Naive thymus-derived CD8-positive, alpha-beta T cell (primary cell): ENCODE data around the gene EHBP1. TPM values are rescaled to one million over a fixed set of nuclear protein-coding genes. Genes with fewer than 3 reads are reported as not detected.
"Not testable (repeated sequence)": the region's sequence is repeated elsewhere in the genome, so short reads cannot be mapped to it uniquely, and the experiment has no call there.

Experiments
- ATAC-seq, 2 donors: fragments of 150-1000 bp; cut with Tn5 transposase in 1 of 2; sonication (Bioruptor Pico), chemical (Tn5 transposase) in 1 of 2; 1 replicate in 1 of 2; 2 replicates in 1 of 2; pipeline ENCODE4 v1.10.0; 2021; ENCODE audit warnings: mild to moderate bottlenecking in 2 of 2, moderate library complexity in 2 of 2
- POLR2A ChIA-PET: fragments of 350-600 bp; sonication (Branson Sonifier 250); formaldehyde crosslinking; loops from one replicate; lab custom pipeline; 2021; ENCODE audit warnings: antibody characterized with exemption; lab: Charles Lee
- DNase-seq, 10 donors: peaks; one replicate each; pipeline versions ENCODE4 v3.0.0 to v3.0.0-alpha.2; 2020 to 2022
- H3K27ac Mint-ChIP-seq, 10 donors: one replicate each; pipeline ENCODE4 v1.8.0; 2020 to 2022; ENCODE audit warnings: mild to moderate bottlenecking in 10 of 10, mixed read lengths in 10 of 10, moderate library complexity in 4 of 10, inconsistent platforms in 1 of 10
- H3K27me3 Mint-ChIP-seq, 5 donors: one replicate each; pipeline ENCODE4 v1.8.0; 2021 to 2022; ENCODE audit warnings: mixed read lengths in 5 of 5
- H3K36me3 Mint-ChIP-seq, 3 donors: one replicate each; pipeline ENCODE4 v1.8.0; 2020 to 2022; ENCODE audit warnings: mixed read lengths in 3 of 3, mild to moderate bottlenecking in 2 of 3, inconsistent platforms in 1 of 3
- H3K4me1 Mint-ChIP-seq, 4 donors: one replicate each; pipeline ENCODE4 v1.8.0; 2021 to 2022; ENCODE audit warnings: mixed read lengths in 4 of 4
- H3K4me3 Mint-ChIP-seq, 10 donors: one replicate each; pipeline ENCODE4 v1.8.0; 2020 to 2022; ENCODE audit warnings: mild to moderate bottlenecking in 10 of 10, mixed read lengths in 10 of 10, moderate library complexity in 6 of 10, inconsistent platforms in 1 of 10
- H3K9me3 Mint-ChIP-seq, 9 donors: one replicate each; pipeline ENCODE4 v1.8.0; 2020 to 2022; ENCODE audit warnings: mixed read lengths in 9 of 9, mild to moderate bottlenecking in 3 of 9, inconsistent platforms in 1 of 9, moderate library complexity in 1 of 9
- polyA plus RNA-seq, 3 donors: library from polyadenylated mRNA; unstranded; fragments of 300-500 nt; fragmentation: Illumina TruSeq; gene quantifications; one replicate each; pipeline ENCODE4 v1.2.3, GENCODE V29; 2021
- total RNA-seq, 8 experiments: library from RNA in 2 of 8; stranded (reverse) in 2 of 8; gene quantifications; one replicate each; pipeline ENCODE4 v1.2.3 and lab custom pipeline; 2021 to 2026

EHBP1 gene
- total and polyA plus RNA-seq, 5 experiments from 2014 or later: 9.8 to 30.8 (median 10.3) TPM

DNA sequence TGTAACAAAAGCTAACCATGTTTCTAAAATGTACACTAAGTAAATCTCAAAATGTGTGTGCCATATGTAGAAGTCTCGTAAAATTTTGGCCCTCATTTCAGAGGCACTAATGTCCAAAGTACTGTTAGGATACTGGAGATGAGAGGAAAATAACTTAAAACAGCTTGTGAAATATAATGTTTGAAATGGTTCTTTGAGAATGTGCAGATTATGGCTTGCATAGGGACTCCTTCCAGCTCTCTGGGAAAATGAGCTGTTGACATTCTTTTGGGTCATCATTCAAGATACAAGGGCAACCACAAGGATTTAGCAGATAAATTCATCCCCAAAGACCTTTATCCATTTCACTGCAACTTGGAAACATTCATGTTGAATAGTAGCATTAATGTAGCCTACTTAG, 307.0 kb downstream of the EHBP1 start:
- H3K9me3 Mint-ChIP-seq: no peaks in the 10 kb centered on the region
- H3K27ac Mint-ChIP-seq: no peak overlapping the region
- no peaks in the 10 kb centered on the region for H3K27me3 Mint-ChIP-seq
- DNase-seq: no peak
- POLR2A ChIA-PET: no interaction called here
- H3K4me3 Mint-ChIP-seq: no peak overlapping the region
- no peaks in the 10 kb centered on the region for H3K4me1 Mint-ChIP-seq
- no peak for ATAC-seq
- H3K36me3 Mint-ChIP-seq: peaks cover 14 to 30% (median 29%) of the 10 kb centered on the region in 3 donors

DNA sequence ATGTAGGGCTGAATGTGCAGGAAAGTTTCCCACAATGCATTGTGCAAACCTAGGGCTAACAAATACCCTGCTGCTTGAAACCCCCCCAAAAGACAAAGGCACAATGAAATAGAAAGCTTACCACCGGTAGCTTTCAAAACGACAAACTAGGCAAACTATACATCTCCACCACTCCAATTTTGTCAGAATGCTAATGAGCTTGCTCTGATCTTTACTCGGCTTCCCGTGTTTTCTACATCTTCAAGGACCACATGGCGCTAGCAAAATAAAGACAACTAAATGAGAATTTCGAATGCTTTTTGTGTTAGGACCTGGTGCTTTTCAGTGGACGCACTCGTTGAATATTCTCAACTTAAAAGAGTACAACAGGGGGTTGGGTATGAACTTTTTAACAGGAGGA, 307.9 kb downstream of the EHBP1 start:
- peaks cover 14 to 30% (median 29%) of the 10 kb centered on the region in 3 donors for H3K36me3 Mint-ChIP-seq
- H3K4me1 Mint-ChIP-seq: no peaks in the 10 kb centered on the region
- H3K27me3 Mint-ChIP-seq: no peaks in the 10 kb centered on the region
- ATAC-seq (no peak), DNase-seq (no peak)
- POLR2A ChIA-PET: no interaction called here
- H3K27ac Mint-ChIP-seq: peak overlapping the region in 1 of 10 donors; percentile 55
- H3K4me3 Mint-ChIP-seq: no peak overlapping the region
- no peaks in the 10 kb centered on the region for H3K9me3 Mint-ChIP-seq

DNA sequence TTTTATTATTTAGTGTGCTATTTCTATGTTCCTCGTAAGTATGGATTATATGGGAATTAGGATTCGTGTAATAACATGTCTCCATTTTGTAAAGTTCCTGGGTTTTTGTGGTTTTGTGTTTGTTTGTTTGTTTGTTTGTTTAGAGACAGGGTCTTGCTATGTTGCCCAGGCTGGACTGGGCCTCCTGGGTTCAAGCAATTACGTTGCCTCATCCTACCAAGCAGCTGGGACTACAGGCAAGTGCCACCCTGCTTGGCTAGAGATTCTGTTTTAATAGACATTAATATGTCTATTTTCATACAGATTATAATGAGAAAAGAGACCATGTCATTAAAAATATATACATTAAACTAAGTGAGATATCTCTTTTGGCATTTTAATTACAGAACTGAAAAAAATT, 309.9 kb downstream of the EHBP1 start:
- H3K4me3 Mint-ChIP-seq: no peak overlapping the region
- H3K27ac Mint-ChIP-seq: no peak overlapping the region
- POLR2A ChIA-PET: no interaction called here
- H3K4me1 Mint-ChIP-seq: no peaks in the 10 kb centered on the region
- no peaks in the 10 kb centered on the region for H3K27me3 Mint-ChIP-seq
- no peak for ATAC-seq
- H3K36me3 Mint-ChIP-seq: peaks cover 14 to 33% (median 30%) of the 10 kb centered on the region in 3 donors
- DNase-seq: no peak
- no peaks in the 10 kb centered on the region for H3K9me3 Mint-ChIP-seq

DNA sequence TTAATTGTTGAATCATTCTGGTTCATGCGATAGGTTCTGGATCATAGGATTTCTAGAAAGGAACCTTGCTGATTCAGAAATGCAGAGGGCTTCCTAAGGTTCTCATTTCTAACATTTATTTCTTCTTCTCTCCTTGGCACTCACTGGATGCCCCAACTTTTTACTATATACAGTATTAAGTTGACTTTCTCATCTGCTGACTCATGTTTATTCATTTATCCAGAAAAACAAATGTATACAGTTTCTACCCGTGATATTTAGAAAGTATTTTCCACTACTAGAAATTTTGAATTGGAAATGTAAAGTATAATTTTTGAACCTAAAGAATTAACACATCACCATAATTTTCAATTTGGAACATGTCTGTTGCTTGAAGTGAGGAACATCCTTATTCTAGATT, 312.9 kb downstream of the EHBP1 start:
- no peak overlapping the region for H3K27ac Mint-ChIP-seq
- POLR2A ChIA-PET: no interaction called here
- H3K4me1 Mint-ChIP-seq: peaks cover 0 to 2% (median 0%) of the 10 kb centered on the region in 4 donors
- ATAC-seq (no peak), DNase-seq (no peak)
- H3K36me3 Mint-ChIP-seq: peaks cover 12 to 40% (median 40%) of the 10 kb centered on the region in 3 donors
- H3K4me3 Mint-ChIP-seq: no peak overlapping the region
- no peaks in the 10 kb centered on the region for H3K27me3 Mint-ChIP-seq
- no peaks in the 10 kb centered on the region for H3K9me3 Mint-ChIP-seq

DNA sequence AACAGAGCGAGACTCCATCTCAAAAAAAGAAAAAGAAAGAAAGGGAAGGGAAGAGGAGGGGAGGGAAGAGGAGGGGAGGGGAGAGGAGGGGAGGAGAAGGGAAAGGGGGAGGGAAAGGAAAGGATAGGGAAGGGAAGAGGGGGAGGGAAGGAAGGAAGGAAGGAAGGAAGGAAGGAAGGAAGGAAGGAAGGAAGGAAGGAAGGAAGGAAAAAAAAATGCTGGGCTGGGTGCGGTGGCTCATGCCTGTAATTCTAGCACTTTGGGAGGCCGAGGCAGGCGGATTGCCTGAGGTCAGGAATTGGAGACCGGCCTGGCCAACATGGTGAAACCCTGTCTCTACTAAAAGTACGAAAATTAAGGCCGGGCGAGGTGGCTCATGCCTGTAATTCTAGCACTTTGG, 314.2 kb downstream of the EHBP1 start:
- not testable (repeated sequence) for H3K4me3 Mint-ChIP-seq
- peaks cover 12 to 38% (median 34%) of the 10 kb centered on the region in 3 donors for H3K36me3 Mint-ChIP-seq

DNA sequence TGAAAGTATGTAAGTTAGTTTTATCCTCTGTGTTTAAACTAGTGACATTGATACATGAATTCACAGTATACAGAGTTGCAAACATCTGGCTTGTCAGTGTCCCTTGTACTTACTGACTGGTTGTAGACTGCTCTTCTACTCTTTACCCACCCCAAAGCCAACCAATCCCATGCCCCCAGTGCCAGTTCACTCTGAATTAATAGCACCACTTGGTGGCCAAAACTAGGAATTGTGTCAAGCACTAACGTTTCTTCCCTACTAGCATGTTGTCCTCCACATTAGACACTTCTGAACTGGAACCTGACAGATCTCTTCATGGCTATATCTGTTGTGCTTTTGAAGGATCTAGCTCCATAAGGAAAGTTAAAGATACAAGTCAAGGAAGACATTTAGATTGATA, 317.9 kb downstream of the EHBP1 start:
- no peak for DNase-seq
- peaks cover 0 to 2% (median 0%) of the 10 kb centered on the region in 4 donors for H3K4me1 Mint-ChIP-seq
- H3K9me3 Mint-ChIP-seq: no peaks in the 10 kb centered on the region
- no peak overlapping the region for H3K27ac Mint-ChIP-seq
- no peak for ATAC-seq
- H3K4me3 Mint-ChIP-seq: no peak overlapping the region
- H3K36me3 Mint-ChIP-seq: peaks cover 12 to 47% (median 34%) of the 10 kb centered on the region in 3 donors
- no peaks in the 10 kb centered on the region for H3K27me3 Mint-ChIP-seq
- POLR2A ChIA-PET: no interaction called here

More for the DNA sequence above, 314.2 kb downstream of the EHBP1 start:
- ATAC-seq, H3K9me3 Mint-ChIP-seq, POLR2A ChIA-PET, H3K4me1 Mint-ChIP-seq, DNase-seq, H3K27me3 Mint-ChIP-seq, H3K27ac Mint-ChIP-seq: not testable (repeated sequence)

DNA sequence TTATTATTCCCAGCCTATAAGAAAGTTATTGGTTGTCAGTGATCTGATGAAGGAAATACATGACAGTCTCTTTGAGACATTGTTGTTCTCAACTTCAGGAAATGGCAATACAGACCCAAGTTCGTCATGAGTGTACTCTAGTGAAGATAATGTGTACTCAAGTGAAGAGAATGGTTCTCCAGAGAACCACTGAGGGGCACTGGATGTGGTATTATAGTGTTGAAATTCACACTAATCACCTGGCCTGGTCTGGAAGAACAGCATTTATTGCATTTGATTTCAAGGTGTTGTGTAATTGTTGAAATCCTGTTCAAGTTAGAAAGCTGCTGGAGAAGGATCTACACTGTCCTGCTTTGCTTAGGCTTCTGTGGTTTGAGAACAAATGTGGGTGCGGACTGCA, 321.7 kb downstream of the EHBP1 start:
- no peak for ATAC-seq
- Mint-ChIP-seq H3K9me3 (no peaks in the 10 kb centered on the region), H3K27ac (no peak overlapping the region), H3K4me3 (no peak overlapping the region), H3K27me3 (peaks cover 0 to 1% (median 0%) of the 10 kb centered on the region in 5 donors), H3K36me3 (peaks cover 11 to 50% (median 35%) of the 10 kb centered on the region in 3 donors), H3K4me1 (no peaks in the 10 kb centered on the region)
- no peak for DNase-seq
- POLR2A ChIA-PET: no interaction called here

DNA sequence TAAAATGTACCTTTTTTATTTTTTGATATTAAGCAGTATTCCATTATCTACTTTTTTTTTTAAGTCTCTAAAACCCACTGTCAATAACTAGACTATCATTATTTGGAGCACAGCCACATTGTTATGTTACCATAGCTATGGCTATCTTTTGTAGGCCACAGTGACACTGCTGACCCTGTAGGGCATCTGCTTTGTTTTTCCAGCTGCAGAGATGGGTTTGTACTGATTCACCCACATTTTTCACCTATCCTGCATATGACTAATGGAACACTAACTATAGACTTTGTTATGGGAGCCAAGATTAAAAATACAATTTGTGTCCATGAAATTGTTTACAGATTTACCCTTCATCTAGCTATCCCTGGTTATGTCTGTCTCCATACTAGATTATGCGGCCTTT, 323.5 kb downstream of the EHBP1 start:
- ATAC-seq: no peak
- no peak for DNase-seq
- Mint-ChIP-seq H3K9me3 (no peaks in the 10 kb centered on the region), H3K27me3 (peaks cover 0 to 1% (median 0%) of the 10 kb centered on the region in 5 donors), H3K36me3 (peaks cover 7 to 38% (median 27%) of the 10 kb centered on the region in 3 donors), H3K4me3 (no peak overlapping the region), H3K27ac (no peak overlapping the region), H3K4me1 (no peaks in the 10 kb centered on the region)
- POLR2A ChIA-PET: no interaction called here

DNA sequence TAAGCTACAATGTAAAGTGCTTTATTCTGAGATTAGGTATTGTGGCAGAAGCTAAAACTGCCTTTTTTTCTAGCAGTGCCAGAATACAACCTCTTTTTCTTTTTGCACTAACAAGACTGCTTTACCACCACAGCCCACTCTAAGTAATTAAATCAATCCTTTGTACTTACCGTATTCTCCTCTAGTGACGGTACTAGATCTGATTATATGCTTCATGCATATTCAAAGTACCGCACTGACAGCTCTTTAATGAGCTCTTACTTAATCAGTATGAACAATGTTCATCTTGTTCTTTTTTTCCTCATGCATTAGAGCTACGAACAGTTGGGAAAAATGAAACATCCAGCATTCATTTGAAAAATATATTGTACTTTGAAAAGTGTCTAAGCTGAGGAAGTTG, 329.0 kb downstream of the EHBP1 start:
- POLR2A ChIA-PET: interaction anchor here (0.6 kb wide), 1 partner anchor 9 kb away, joined by 5 read pairs; no protein-coding TSS in a partner anchor
- Mint-ChIP-seq H3K27ac (no peak overlapping the region), H3K4me1 (no peaks in the 10 kb centered on the region), H3K36me3 (peaks cover under 1 to 35% (median 25%) of the 10 kb centered on the region in 3 donors), H3K27me3 (peaks cover 0 to 5% (median 3%) of the 10 kb centered on the region in 5 donors), H3K4me3 (no peak overlapping the region), H3K9me3 (no peaks in the 10 kb centered on the region)
- ATAC-seq (no peak), DNase-seq (no peak)

DNA sequence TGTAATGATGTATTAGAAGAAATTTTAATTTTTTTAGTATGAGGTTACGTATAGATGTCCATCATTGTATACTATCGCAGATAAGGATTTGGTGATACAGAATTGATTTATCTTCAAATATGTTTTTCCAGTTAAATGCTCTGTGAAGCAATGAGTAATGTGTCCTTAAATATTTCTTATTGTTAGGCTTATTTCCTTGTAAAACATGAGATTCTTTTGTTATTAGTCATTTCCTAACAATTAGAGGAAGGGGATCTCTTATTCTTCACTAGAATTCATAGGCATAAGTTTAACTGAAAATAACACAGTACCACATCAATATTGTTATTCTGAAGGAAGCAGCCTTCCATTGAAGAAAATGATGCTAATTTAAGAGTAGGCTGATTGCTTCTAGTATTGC, 329.7 kb downstream of the EHBP1 start:
- Mint-ChIP-seq H3K36me3 (peaks cover 0 to 31% (median 19%) of the 10 kb centered on the region in 3 donors), H3K4me1 (no peaks in the 10 kb centered on the region), H3K27me3 (peaks cover 0 to 5% (median 3%) of the 10 kb centered on the region in 5 donors), H3K9me3 (no peaks in the 10 kb centered on the region), H3K27ac (no peak overlapping the region), H3K4me3 (no peak overlapping the region)
- DNase-seq (no peak), ATAC-seq (no peak)
- POLR2A ChIA-PET: no interaction called here

DNA sequence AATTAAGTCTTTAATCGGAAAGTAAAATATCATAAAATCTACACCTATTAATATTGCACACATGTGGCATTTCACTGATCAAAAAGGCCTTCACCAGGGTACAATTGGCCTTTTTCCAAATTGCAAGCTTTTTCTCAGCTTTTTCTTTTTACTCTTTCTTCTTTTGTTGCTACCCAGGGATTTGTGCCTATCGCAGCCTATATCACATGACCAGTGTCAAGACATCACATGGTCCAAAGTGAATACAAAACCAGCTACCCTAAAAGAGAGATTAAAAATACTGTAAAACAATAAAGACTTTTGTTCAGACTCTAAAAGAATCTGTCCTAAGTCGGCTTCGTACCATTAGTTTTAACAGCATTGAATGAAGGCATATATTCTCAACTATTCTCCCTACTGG, 330.1 kb downstream of the EHBP1 start:
- ATAC-seq (no peak), DNase-seq (no peak)
- Mint-ChIP-seq H3K4me3 (no peak overlapping the region), H3K4me1 (no peaks in the 10 kb centered on the region), H3K27me3 (peaks cover 0 to 5% (median 3%) of the 10 kb centered on the region in 5 donors), H3K27ac (no peak overlapping the region), H3K9me3 (no peaks in the 10 kb centered on the region), H3K36me3 (peaks cover 0 to 30% (median 24%) of the 10 kb centered on the region in 3 donors)
- POLR2A ChIA-PET: no interaction called here

DNA sequence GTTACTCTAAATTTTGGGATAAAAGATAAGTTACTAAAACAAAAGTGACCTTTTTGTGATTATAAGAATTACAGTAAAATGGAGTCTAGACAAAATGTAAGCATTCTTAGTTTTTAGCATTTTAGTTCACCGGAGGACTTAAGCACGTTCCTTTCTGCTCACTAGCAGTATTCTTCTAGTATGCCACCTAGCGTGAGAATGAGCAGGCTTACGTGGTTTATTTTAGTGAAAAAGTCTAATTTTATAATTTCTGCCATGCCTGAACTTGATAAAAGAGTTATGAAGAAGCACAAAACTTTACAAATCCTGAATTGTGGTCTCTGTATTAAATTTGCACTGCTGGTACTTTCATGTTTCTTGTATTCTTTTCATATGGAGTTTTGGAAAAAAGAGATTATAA, 332.5 kb downstream of the EHBP1 start:
- POLR2A ChIA-PET: no interaction called here
- ATAC-seq (no peak), DNase-seq (no peak)
- H3K27me3 Mint-ChIP-seq: peaks cover 0 to 4% (median 3%) of the 10 kb centered on the region in 5 donors
- H3K27ac Mint-ChIP-seq: no peak overlapping the region
- no peak overlapping the region for H3K4me3 Mint-ChIP-seq
- H3K36me3 Mint-ChIP-seq: peaks cover 0 to 29% (median 27%) of the 10 kb centered on the region in 3 donors
- H3K4me1 Mint-ChIP-seq: no peaks in the 10 kb centered on the region
- H3K9me3 Mint-ChIP-seq: no peaks in the 10 kb centered on the region

DNA sequence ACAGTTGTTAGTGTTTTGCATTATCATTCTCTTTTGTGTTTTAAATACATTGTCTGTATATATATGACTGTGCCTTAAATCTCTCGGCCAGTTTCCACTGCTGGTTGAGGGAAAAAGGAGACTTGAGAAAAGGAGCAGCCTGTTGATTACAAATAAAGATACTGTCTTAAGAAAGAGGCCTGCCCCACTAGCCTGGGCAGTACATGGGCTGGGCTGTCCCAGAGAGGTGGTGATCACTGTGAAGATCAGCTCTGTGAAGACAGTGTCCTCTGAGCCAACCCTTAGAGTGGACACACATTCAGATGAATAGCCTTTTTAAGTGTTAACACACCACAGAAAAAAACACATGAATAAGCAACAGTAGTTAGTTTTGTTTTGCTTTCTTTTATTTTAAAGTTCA, 335.1 kb downstream of the EHBP1 start:
- POLR2A ChIA-PET: no interaction called here
- Mint-ChIP-seq H3K27me3 (peaks cover 12 to 24% (median 17%) of the 10 kb centered on the region in 5 donors), H3K4me1 (no peaks in the 10 kb centered on the region), H3K27ac (no peak overlapping the region), H3K4me3 (no peak overlapping the region), H3K9me3 (no peaks in the 10 kb centered on the region), H3K36me3 (peaks cover 7 to 49% (median 48%) of the 10 kb centered on the region in 3 donors)
- ATAC-seq (no peak), DNase-seq (no peak)

DNA sequence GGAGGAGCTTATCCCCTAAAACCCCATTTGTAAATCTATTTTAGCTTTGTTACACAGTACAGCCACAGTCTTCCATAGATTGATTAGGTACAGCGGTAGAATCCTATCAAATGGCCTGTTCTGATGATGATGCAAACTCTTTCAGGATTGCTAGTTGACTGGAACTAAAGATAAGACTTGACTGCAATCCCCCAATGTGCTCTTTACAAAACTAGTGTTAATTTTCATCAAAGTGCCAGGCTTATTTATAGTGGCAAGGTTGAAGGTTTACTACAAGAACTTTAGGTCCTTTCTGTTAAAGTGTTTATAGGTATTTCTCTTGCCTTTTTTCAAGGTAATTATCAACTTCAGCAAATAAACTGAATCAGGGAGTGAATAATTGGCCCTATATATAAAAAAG, 336.1 kb downstream of the EHBP1 start:
- H3K27me3 Mint-ChIP-seq: peaks cover 20 to 33% (median 27%) of the 10 kb centered on the region in 5 donors
- H3K4me1 Mint-ChIP-seq: peaks cover 0 to 7% (median 4%) of the 10 kb centered on the region in 4 donors
- no peak for DNase-seq
- POLR2A ChIA-PET: no interaction called here
- no peak overlapping the region for H3K4me3 Mint-ChIP-seq
- no peak for ATAC-seq
- no peak overlapping the region for H3K27ac Mint-ChIP-seq
- H3K36me3 Mint-ChIP-seq: peaks cover 13 to 55% (median 50%) of the 10 kb centered on the region in 3 donors
- H3K9me3 Mint-ChIP-seq: no peaks in the 10 kb centered on the region
